Smooth muscle cell (in vitro differentiated cells): Measurements from ENCODE around the gene PSMD11. TPM values are rescaled to one million over a fixed set of nuclear protein-coding genes. Genes with fewer than 3 reads are reported as not detected.
"Not testable (repeated sequence)": the region's sequence is repeated elsewhere in the genome, so short reads cannot be mapped to it uniquely, and the experiment has no call there.

Experiments used
- DNase-seq: peaks from one replicate; lab custom pipeline; 2025; ENCODE audit not compliant: unreplicated experiment; lab: John Stamatoyannopoulos, UW
- H2AFZ ChIP-seq: fragments of 200-600 bp; sonication (generic); 2 replicates; pipeline ENCODE4 v1.6.0; 2016; ENCODE audit warnings: antibody characterized with exemption, low read depth, mild to moderate bottlenecking
- H3F3A ChIP-seq: fragments of 200-600 bp; sonication (generic); 2 replicates; pipeline ENCODE4 v1.6.0; 2017; ENCODE audit warnings: antibody characterized with exemption, low read depth
- H3K27ac ChIP-seq: fragments of 200-600 bp; sonication (generic); 2 replicates; pipeline ENCODE4 v1.5.1; 2016; ENCODE audit warnings: low read depth, mild to moderate bottlenecking
- H3K27me3 ChIP-seq: fragments of 200-600 bp; sonication (generic); 2 replicates; pipeline ENCODE4 v1.6.1; 2016; ENCODE audit warnings: low read depth, mild to moderate bottlenecking
- H3K36me3 ChIP-seq: fragments of 200-600 bp; sonication (generic); 2 replicates; pipeline ENCODE4 v1.5.1; 2016; ENCODE audit warnings: low read depth
- H3K4me1 ChIP-seq: fragments of 200-600 bp; sonication (generic); 2 replicates; pipeline ENCODE4 v1.5.1; 2016; ENCODE audit warnings: low read depth
- H3K4me2 ChIP-seq: fragments of 200-600 bp; sonication (generic); 2 replicates; pipeline ENCODE4 v1.6.0; 2016; ENCODE audit warnings: mild to moderate bottlenecking
- H3K4me3 ChIP-seq: fragments of 200-600 bp; sonication (generic); 2 replicates; pipeline ENCODE4 v1.5.1; 2016; ENCODE audit warnings: mild to moderate bottlenecking
- H3K79me2 ChIP-seq: fragments of 200-600 bp; sonication (generic); 2 replicates; pipeline ENCODE4 v1.6.0; 2016; ENCODE audit warnings: low read depth, mild to moderate bottlenecking
- H3K9ac ChIP-seq: fragments of 200-600 bp; sonication (generic); 2 replicates; pipeline ENCODE4 v1.6.0; 2016; ENCODE audit warnings: low read depth
- H3K9me3 ChIP-seq: fragments of 200-600 bp; sonication (generic); replicated peaks from 2 replicates; pipeline ENCODE4 v1.5.1; 2016; ENCODE audit warnings: low read depth
- H4K20me1 ChIP-seq: fragments of 200-600 bp; sonication (generic); 2 replicates; pipeline ENCODE4 v1.6.0; 2016; ENCODE audit warnings: low read depth
- CTCF ChIP-seq: fragments of 200-600 bp; sonication (generic); IDR thresholded peaks from 2 replicates; pipeline ENCODE4 v1.5.1; 2017; ENCODE audit warnings: borderline replicate concordance, mild to moderate bottlenecking, antibody characterized with exemption; ENCODE audit not compliant: insufficient read depth, poor library complexity, severe bottlenecking
- WGBS: methylation state at CpG from one replicate; pipeline ENCODE4 v1.1.7; 2016; ENCODE audit warnings: low lambda C conversion rate; 5-methylcytosine and 5-hydroxymethylcytosine counted together
- polyA plus RNA-seq: library from polyadenylated mRNA; unstranded; fragments of >200 nt; fragmentation: Nextera tagmentation; extraction: Ambion mirVana; gene quantifications from 2 replicates; pipeline ENCODE4 v1.2.1, GENCODE V29; 2016
- total RNA-seq: library from RNA; depleted of rRNA; stranded (reverse); fragments of >200 nt; gene quantifications from 2 replicates; pipeline ENCODE4 v1.2.3, GENCODE V29; 2014

Gene PSMD11
- total and polyA plus RNA-seq, 2 experiments from 2014 or later = 46.9 to 150 TPM

DNA sequence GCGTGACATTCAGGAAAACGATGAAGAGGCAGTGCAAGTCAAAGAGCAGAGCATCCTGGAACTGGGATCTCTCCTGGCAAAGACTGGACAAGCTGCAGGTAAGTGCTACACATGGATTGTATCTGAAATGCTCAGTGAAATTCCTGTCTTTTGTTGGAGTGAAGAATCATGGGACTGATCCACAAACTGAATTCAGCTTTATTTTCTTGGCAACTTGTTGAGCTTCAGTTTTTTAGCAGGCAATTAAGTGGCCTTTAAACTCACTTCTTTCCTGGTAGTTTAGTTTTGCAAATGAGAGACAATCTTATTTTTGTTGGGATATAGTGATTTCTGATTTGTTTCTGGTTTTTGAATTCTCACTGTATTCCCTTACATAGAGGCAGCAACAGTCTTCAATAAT is 2.6 kb downstream of the PSMD11 start:
- Histone ChIP-seq H3K9me3 (no peaks in the 10 kb centered on the region), H3K4me3 (no peak overlapping the region), H3K27me3 (no peaks in the 10 kb centered on the region), H3F3A (no peaks in the 10 kb centered on the region), H3K4me2 (no peak overlapping the region), H4K20me1 (peaks cover 67% of the 10 kb centered on the region), H3K4me1 (peaks cover 12% of the 10 kb centered on the region), H3K79me2 (peaks cover 70% of the 10 kb centered on the region), H3K9ac (no peak overlapping the region), H3K36me3 (peaks cover 5% of the 10 kb centered on the region), H3K27ac (no peak overlapping the region), H2AFZ (no peak overlapping the region)
- TF ChIP-seq CTCF = no peak
- WGBS = 96% methylated on average over 2 of the region's 2 CpGs
- no peak for DNase-seq

GRCh38 chr17:32449963-32450362 is 5.7 kb downstream of the PSMD11 start:
- H3K9me3 ChIP-seq = no peaks in the 10 kb centered on the region
- peaks cover 97% of the 10 kb centered on the region for H4K20me1 ChIP-seq
- H2AFZ ChIP-seq = no peak overlapping the region
- no peak for TF ChIP-seq CTCF
- no peaks in the 10 kb centered on the region for H3K27me3 ChIP-seq
- peaks cover 16% of the 10 kb centered on the region for H3K36me3 ChIP-seq
- H3F3A ChIP-seq = no peaks in the 10 kb centered on the region
- no peak overlapping the region for H3K4me3 ChIP-seq
- no peak overlapping the region for H3K27ac ChIP-seq
- H3K4me1 ChIP-seq = peaks cover 12% of the 10 kb centered on the region
- no peak overlapping the region for H3K4me2 ChIP-seq
- no peak for DNase-seq
- 99% methylated on average over 5 of the region's 5 CpGs for WGBS
- H3K79me2 ChIP-seq = peaks cover 89% of the 10 kb centered on the region
- no peak overlapping the region for H3K9ac ChIP-seq

DNA sequence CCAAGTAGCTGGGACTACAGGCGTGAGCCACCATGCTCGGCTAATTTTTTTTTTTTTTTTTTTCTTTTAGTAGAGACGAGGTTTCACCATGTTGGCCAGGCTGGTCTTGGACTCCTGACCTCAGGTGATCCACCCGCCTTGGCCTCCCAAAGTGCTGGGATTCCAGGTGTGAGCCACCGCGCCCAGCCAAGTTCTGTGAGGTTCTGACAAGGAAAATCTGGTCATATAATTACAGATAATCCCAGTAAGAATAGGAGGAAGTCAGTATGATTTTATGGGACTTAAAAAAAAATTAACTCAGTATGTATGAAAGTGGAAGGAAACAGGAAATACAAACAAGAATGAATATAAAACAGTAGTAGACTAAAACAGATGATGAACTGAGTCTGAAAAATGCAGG is 6.1 kb downstream of the PSMD11 start:
- not testable (repeated sequence) for H3K27ac ChIP-seq, H3K9me3 ChIP-seq, H3K4me2 ChIP-seq, DNase-seq, H3K9ac ChIP-seq, H2AFZ ChIP-seq, H3F3A ChIP-seq, H3K27me3 ChIP-seq, H3K4me3 ChIP-seq
- Histone ChIP-seq H3K36me3 (peaks cover 21% of the 10 kb centered on the region), H3K79me2 (peaks cover 89% of the 10 kb centered on the region), H3K4me1 (peaks cover 11% of the 10 kb centered on the region), H4K20me1 (peaks cover 97% of the 10 kb centered on the region)
- 95% methylated on average over 6 of the region's 6 CpGs for WGBS

DNA sequence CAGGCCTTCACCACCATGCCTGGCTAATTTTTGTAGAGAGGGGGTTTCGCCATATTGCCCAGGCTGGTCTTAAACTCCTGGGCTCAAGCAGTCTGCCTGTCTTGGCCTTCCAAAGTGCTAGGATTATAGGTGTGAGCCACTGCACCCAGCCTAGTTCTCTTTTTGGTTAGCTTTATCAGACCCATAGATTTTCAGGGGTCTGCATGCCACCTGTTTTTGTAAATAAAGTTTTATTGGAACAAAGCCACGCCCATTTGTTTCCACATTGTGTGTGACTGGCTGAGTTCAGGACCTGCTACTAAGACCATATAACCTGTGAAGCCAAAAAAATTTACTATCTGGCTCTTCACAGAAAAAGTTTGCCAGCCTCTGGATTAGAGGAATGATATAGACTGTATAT is 7.6 kb downstream of the PSMD11 start:
- H3K4me2 ChIP-seq = no peak overlapping the region
- no peak for DNase-seq
- no peak for TF ChIP-seq CTCF
- H2AFZ ChIP-seq = no peak overlapping the region
- H3K9me3 ChIP-seq = no peaks in the 10 kb centered on the region
- H3K36me3 ChIP-seq = peaks cover 23% of the 10 kb centered on the region
- H3K4me1 ChIP-seq = no peaks in the 10 kb centered on the region
- H3F3A ChIP-seq = no peaks in the 10 kb centered on the region
- no peak overlapping the region for H3K27ac ChIP-seq
- no peak overlapping the region for H3K9ac ChIP-seq
- peaks cover 94% of the 10 kb centered on the region for H4K20me1 ChIP-seq
- no peak overlapping the region for H3K4me3 ChIP-seq
- H3K79me2 ChIP-seq = peaks cover 74% of the 10 kb centered on the region
- H3K27me3 ChIP-seq = no peaks in the 10 kb centered on the region
- WGBS = 52% methylated on average over 2 of the region's 2 CpGs
